H1 (cell line): ENCODE results near the gene KIF5C. TPM values are rescaled to one million over a fixed set of nuclear protein-coding genes. Genes with fewer than 3 reads are reported as not detected.

Source experiments
- CTCF ChIA-PET: fragments of 300-600 bp; sonication (Branson Sonifier 250); formaldehyde crosslinking; loops from one replicate; lab custom pipeline; 2021; ENCODE audit not compliant: partially characterized antibody; lab: Charles Lee
- POLR2A ChIA-PET: fragments of 300-600 bp; sonication (Branson Sonifier 250); formaldehyde crosslinking; loops from one replicate; lab custom pipeline; 2021; ENCODE audit warnings: inconsistent platforms; ENCODE audit not compliant: partially characterized antibody; lab: Charles Lee
- DNase-seq, 2 experiments: peaks; one replicate each; pipeline versions ENCODE4 v3.0.0 to v3.0.0-alpha.2; 2010 to 2022; ENCODE audit warnings: low spot score in 2 of 2, low read depth in 1 of 2, mixed read lengths in 1 of 2
- FAIRE-seq: peaks from 2 replicates; lab custom pipeline; 2011; peaks lifted over from hg19 to GRCh38; lab: Jason Lieb, UNC
- H2AFZ ChIP-seq: 2 replicates; pipeline ENCODE4 v1.8.1; 2012; ENCODE audit warnings: low read length, inconsistent platforms
- H2AK5ac ChIP-seq: 2 replicates; pipeline ENCODE4 v1.6.1; 2013; ENCODE audit warnings: low read depth, low read length
- H2BK120ac ChIP-seq: replicated peaks from 2 replicates; pipeline ENCODE3; 2013; ENCODE audit warnings: low read depth, low read length, inconsistent platforms
- H2BK12ac ChIP-seq: 2 replicates; pipeline ENCODE4 v1.6.1; 2013; ENCODE audit warnings: low read depth, low read length
- H2BK15ac ChIP-seq: 2 replicates; pipeline ENCODE4 v1.6.1; 2013; ENCODE audit warnings: low read length
- H2BK20ac ChIP-seq: 2 replicates; pipeline ENCODE4 v1.6.1; 2013; ENCODE audit warnings: low read length
- H2BK5ac ChIP-seq: 2 replicates; pipeline ENCODE4 v1.6.1; 2013; ENCODE audit warnings: low read depth, low read length
- H3K14ac ChIP-seq: 2 replicates; pipeline ENCODE4 v1.6.1; 2013; ENCODE audit warnings: inconsistent platforms; ENCODE audit not compliant: insufficient read length
- H3K18ac ChIP-seq: 2 replicates; pipeline ENCODE4 v1.6.1; 2013; ENCODE audit warnings: low read length; ENCODE audit errors: extremely low read depth
- H3K23ac ChIP-seq: 2 replicates; pipeline ENCODE4 v1.6.1; 2013; ENCODE audit warnings: inconsistent platforms; ENCODE audit not compliant: insufficient read length
- H3K23me2 ChIP-seq: 2 replicates; pipeline ENCODE4 v1.6.1; 2013; ENCODE audit warnings: low read depth, low read length
- H3K27ac ChIP-seq: 2 replicates; pipeline ENCODE4 v1.6.1; 2011; ENCODE audit warnings: low read depth, low read length, inconsistent platforms
- H3K27me3 ChIP-seq, 4 experiments: replicated peaks in 1 of 4; 1 replicate in 1 of 4; 2 replicates in 3 of 4; pipeline versions ENCODE4 v1.6.1 to v1.8.1; 2011 to 2013; ENCODE audit warnings: low read length in 3 of 4, mild to moderate bottlenecking in 3 of 4, inconsistent platforms in 2 of 4, mixed read lengths in 2 of 4, moderate library complexity in 1 of 4; ENCODE audit not compliant: control insufficient read depth in 3 of 4, insufficient read depth in 3 of 4; ENCODE audit errors: extremely low read depth in 1 of 4
- H3K36me3 ChIP-seq, 4 experiments: 2 replicates each; pipeline versions ENCODE4 v1.6.1 to v1.8.1; 2011 to 2013; ENCODE audit warnings: mild to moderate bottlenecking in 4 of 4, low read length in 3 of 4, moderate library complexity in 2 of 4, control low read depth in 1 of 4, inconsistent platforms in 1 of 4; ENCODE audit not compliant: insufficient read depth in 4 of 4, control insufficient read depth in 2 of 4
- H3K4ac ChIP-seq: replicated peaks from 2 replicates; pipeline ENCODE3; 2013; ENCODE audit warnings: low read length, low read depth, mixed read lengths, inconsistent platforms; ENCODE audit not compliant: insufficient read length
- H3K4me1 ChIP-seq, 4 experiments: replicated peaks in 1 of 4; 1 replicate in 1 of 4; 2 replicates in 3 of 4; pipeline versions ENCODE4 v1.6.1 to v1.8.1; 2011 to 2013; ENCODE audit warnings: low read length in 3 of 4, inconsistent platforms in 2 of 4, mixed read lengths in 1 of 4; ENCODE audit not compliant: insufficient read depth in 4 of 4, control insufficient read depth in 3 of 4
- H3K4me2 ChIP-seq, 2 experiments: 2 replicates each; pipeline versions ENCODE4 v1.6.1 to v1.8.1; 2011 to 2013; ENCODE audit warnings: low read depth in 2 of 2, low read length in 2 of 2, control low read depth in 1 of 2, inconsistent platforms in 1 of 2, mild to moderate bottlenecking in 1 of 2; ENCODE audit not compliant: insufficient read depth in 1 of 2
- H3K4me3 ChIP-seq, 4 experiments: fragments of 200-600, 300-600 bp in 1 of 4; sonication (generic), shearing (Covaris generic), sonication (Bioruptor Twin) in 1 of 4; 2 replicates each; pipeline versions ENCODE4 v1.5.1 to v1.8.1; 2011 to 2016; ENCODE audit warnings: low read length in 4 of 4, low read depth in 3 of 4, control low read depth in 2 of 4, inconsistent platforms in 2 of 4, mild to moderate bottlenecking in 2 of 4, mixed read lengths in 1 of 4, moderate library complexity in 1 of 4; ENCODE audit not compliant: insufficient read depth in 2 of 4; ENCODE audit errors: extremely low read depth in 1 of 4
- H3K56ac ChIP-seq: replicated peaks from 2 replicates; pipeline ENCODE3; 2013; ENCODE audit warnings: low read depth, mild to moderate bottlenecking, mixed read lengths, low read length, inconsistent platforms; ENCODE audit not compliant: insufficient read length
- H3K79me1 ChIP-seq: 2 replicates; pipeline ENCODE4 v1.6.1; 2013; ENCODE audit warnings: low read depth, low read length, control low read depth
- H3K79me2 ChIP-seq, 2 experiments: 2 replicates each; pipeline versions ENCODE4 v1.6.1 to v1.8.1; 2012 to 2013; ENCODE audit warnings: low read length in 2 of 2, mild to moderate bottlenecking in 2 of 2, inconsistent platforms in 1 of 2; ENCODE audit not compliant: insufficient read depth in 2 of 2, control insufficient read depth in 1 of 2
- H3K9ac ChIP-seq, 4 experiments: replicated peaks in 1 of 4; 1 replicate in 1 of 4; 2 replicates in 3 of 4; pipeline versions ENCODE4 v1.6.1 to v1.8.1; 2011 to 2013; ENCODE audit warnings: low read depth in 3 of 4, low read length in 3 of 4, control low read depth in 2 of 4, mild to moderate bottlenecking in 2 of 4, moderate library complexity in 2 of 4, inconsistent platforms in 1 of 4; ENCODE audit errors: extremely low read depth in 1 of 4
- H3K9me3 ChIP-seq, 2 experiments: 2 replicates each; pipeline versions ENCODE4 v1.6.1 to v1.8.1; 2012 to 2013; ENCODE audit warnings: mild to moderate bottlenecking in 2 of 2, moderate library complexity in 2 of 2, control low read depth in 1 of 2, inconsistent platforms in 1 of 2, low read depth in 1 of 2, low read length in 1 of 2, mixed read lengths in 1 of 2; ENCODE audit not compliant: insufficient read depth in 2 of 2
- H4K20me1 ChIP-seq, 2 experiments: replicated peaks in 1 of 2; 2 replicates each; pipeline versions ENCODE3 to v1.8.1; 2011 to 2013; ENCODE audit warnings: inconsistent platforms in 2 of 2, low read length in 2 of 2, mild to moderate bottlenecking in 1 of 2; ENCODE audit not compliant: insufficient read depth in 2 of 2, control insufficient read depth in 1 of 2
- H4K5ac ChIP-seq: 2 replicates; pipeline ENCODE4 v1.6.1; 2013; ENCODE audit warnings: low read length, low read depth, mixed read lengths, inconsistent platforms; ENCODE audit not compliant: insufficient read length
- H4K8ac ChIP-seq: 2 replicates; pipeline ENCODE4 v1.8.0; 2013; ENCODE audit warnings: mild to moderate bottlenecking, moderate library complexity, low read length, inconsistent platforms; ENCODE audit not compliant: insufficient read depth; ENCODE audit errors: extremely low read depth
- H4K91ac ChIP-seq: replicated peaks from 2 replicates; pipeline ENCODE3; 2013; ENCODE audit warnings: low read length, mixed read lengths, inconsistent platforms; ENCODE audit not compliant: insufficient read length
- BCL11A ChIP-seq, 2 experiments: IDR thresholded peaks; one replicate each; pipeline ENCODE4 v1.6.1; 2011; ENCODE audit warnings: low read depth in 2 of 2, low read length in 2 of 2, mild to moderate bottlenecking in 2 of 2
- CBX5 ChIP-seq: fragments of 300-800, 300-1000 bp; sonication (generic); IDR thresholded peaks from 2 replicates; pipeline ENCODE4 v1.7.1; 2016; ENCODE audit warnings: antibody characterized with exemption, low read length, low read depth
- CHD1 ChIP-seq: IDR thresholded peaks from 2 replicates; pipeline ENCODE4 v1.6.1; 2012; ENCODE audit warnings: low read depth, low read length, improper control_type of control experiment
- CHD2 ChIP-seq: IDR thresholded peaks from 2 replicates; pipeline ENCODE4 v1.6.1; 2012; ENCODE audit warnings: low read length, improper control_type of control experiment
- JUND ChIP-seq: IDR thresholded peaks from 2 replicates; pipeline ENCODE4 v1.6.1; 2011; ENCODE audit warnings: mild to moderate bottlenecking, improper control_type of control experiment, low read length
- NRF1 ChIP-seq: IDR thresholded peaks from 2 replicates; pipeline ENCODE4 v1.6.1; 2011; ENCODE audit warnings: mild to moderate bottlenecking, low read depth, low read length, improper control_type of control experiment
- POLR2A ChIP-seq, 2 experiments: IDR thresholded peaks; 1 replicate in 1 of 2; 2 replicates in 1 of 2; pipeline ENCODE4 v1.6.1; 2011; ENCODE audit warnings: low read depth in 2 of 2, low read length in 2 of 2, mild to moderate bottlenecking in 2 of 2; ENCODE audit errors: control extremely low read depth in 1 of 2
- RXRA ChIP-seq: IDR thresholded peaks from 2 replicates; pipeline ENCODE4 v1.6.1; 2011; ENCODE audit warnings: low read depth, mild to moderate bottlenecking, low read length, moderate library complexity; ENCODE audit not compliant: insufficient read depth
- SIX5 ChIP-seq: IDR thresholded peaks from 2 replicates; pipeline ENCODE4 v1.6.1; 2011; ENCODE audit warnings: mild to moderate bottlenecking, low read depth, low read length
- TAF1 ChIP-seq: IDR thresholded peaks from 2 replicates; pipeline ENCODE4 v1.6.1; 2011; ENCODE audit warnings: mild to moderate bottlenecking, low read depth, low read length
- TAF7 ChIP-seq: optimal IDR thresholded peaks from 2 replicates; pipeline ENCODE3; 2011; ENCODE audit warnings: low read depth, mild to moderate bottlenecking, inconsistent platforms, low read length, moderate library complexity, borderline replicate concordance
- YY1 ChIP-seq: IDR thresholded peaks from 2 replicates; pipeline ENCODE4 v1.6.1; 2011; ENCODE audit warnings: low read depth, mild to moderate bottlenecking, low read length
- WGBS, 2 experiments: shearing (Covaris generic) in 1 of 2; methylation state at CpG; one replicate each; pipeline versions ENCODE4 v1.1.6 to v1.1.7; 2013 to 2015; ENCODE audit warnings: low lambda C conversion rate in 2 of 2, mixed read lengths in 2 of 2, inconsistent platforms in 1 of 2, low coverage in 1 of 2, missing lambda C conversion rate in 1 of 2; ENCODE audit not compliant: insufficient replicate concordance in 2 of 2, insufficient coverage in 1 of 2, insufficient read length in 1 of 2; ENCODE audit errors: extremely low coverage in 1 of 2, missing lambda C conversion rate in 1 of 2; 5-methylcytosine and 5-hydroxymethylcytosine counted together
- polyA plus RNA-seq, 7 experiments: library from polyadenylated mRNA; depleted of rRNA in 3 of 7; stranded (reverse) in 5 of 7; unstranded in 2 of 7; fragments of >200 nt in 5 of 7; fragments of 200-250 nt in 2 of 7; gene quantifications; 1 replicate in 5 of 7; 2 replicates in 1 of 7; 4 replicates in 1 of 7; pipeline versions ENCODE4 v1.2.1 to v1.2.3, GENCODE V29; 2011 to 2013; ENCODE audit warnings: missing spikeins in 2 of 7, mixed read lengths in 2 of 7
- total RNA-seq: library from RNA; stranded (reverse); fragmentation: NEBNext Ultra II Directional; extraction: Animal tissue kit (Norgen Biotek cat#: 25700); gene quantifications from 2 replicates; pipeline ENCODE4 v1.2.1, GENCODE V29; 2021

KIF5C gene
- total and polyA plus RNA-seq, 2 of the 8 experiments (the other 6 are each of a cell fraction or from before 2014, with no cell fraction given), result 16.3 to 66.4 TPM

- no peak overlapping the region for H3K27ac ChIP-seq
- 94% methylated on average over 1 of the region's 1 CpG; no CpG with 5 or more reads in 1 of the 2 experiments for WGBS, 2 experiments
- TF ChIP-seq NRF1, result no peak
- no peak for TF ChIP-seq BCL11A (IDR thresholded peaks at IDR 0.05; ENCODE audit: low read depth in 2 of 2, low read length in 2 of 2)
- no peak for TF ChIP-seq TAF7
- no peak for TF ChIP-seq YY1
- TF ChIP-seq POLR2A (IDR thresholded peaks at IDR 0.05; ENCODE audit: control extremely low read depth in 1 of 2, low read depth in 2 of 2, low read length in 2 of 2), result no peak
- no peak for TF ChIP-seq CHD2
- no peak for TF ChIP-seq JUND
- TF ChIP-seq TAF1, result no peak
- no peak for TF ChIP-seq CBX5
- TF ChIP-seq CHD1, result no peak
- TF ChIP-seq RXRA, result no peak
- no peak for TF ChIP-seq SIX5
These were observed 140.5 kb downstream of the KIF5C start for GRCh38 chr2:149015501-149015900.

More at GRCh38 chr2:149015501-149015900, 140.5 kb downstream of the KIF5C start:
- Histone ChIP-seq H3K4me3 (no peak overlapping the region), H2AK5ac (no peak overlapping the region), H3K18ac (no peak overlapping the region), H2BK20ac (no peak overlapping the region), H2BK5ac (no peak overlapping the region), H3K79me1 (no peaks in the 10 kb centered on the region; the same call in 1 of the 2 replicates), H3K4me2 (no peak overlapping the region), H4K8ac (no peak overlapping the region), H3K79me2 (no peaks in the 10 kb centered on the region), H3K4me1 (peaks cover 0 to 2% (median 1%) of the 10 kb centered on the region in 4 experiments; a peak in 1 of 7 replicates), H3K9me3 (no peaks in the 10 kb centered on the region), H4K20me1 (no peaks in the 10 kb centered on the region), H3K23me2 (no peaks in the 10 kb centered on the region), H2BK15ac (no peak overlapping the region), H2BK120ac (no peak overlapping the region), H3K9ac (no peak overlapping the region), H2AFZ (no peak overlapping the region), H4K91ac (no peak overlapping the region), H3K23ac (no peak overlapping the region), H3K14ac (no peak overlapping the region), H3K27me3 (no peaks in the 10 kb centered on the region), H3K4ac (no peak overlapping the region), H4K5ac (no peak overlapping the region), H3K36me3 (peaks cover 8 to 38% (median 11%) of the 10 kb centered on the region in 4 experiments), H3K56ac (no peak overlapping the region), H2BK12ac (no peak overlapping the region)
- ChIA-PET CTCF (interaction anchor here (0.8 to 14.6 kb wide), 8 partner anchors 16 to 554 kb away, joined by 3 to 277 read pairs (median 5); partner anchors contain the start of gene LYPD6B), POLR2A (no interaction called here)
- no peak for DNase-seq
- no peak for FAIRE-seq
